Stimulated activated effector memory CD8-positive, alpha-beta T cell treated with anti-CD3 and anti-CD28 coated beads, Interleukin-12 subunit alpha, Interleukin-12 subunit beta, amount 100 ng/mL, for 72 hours (primary cell): ENCODE data around the gene TCERG1L.

ENCODE experiments used
- ATAC-seq: fragments of 150-1000 bp; cut with Tn5 transposase; 2 replicates; pipeline ENCODE4 v1.10.0; 2021
- DNase-seq, 2 donors: peaks; one replicate each; pipeline ENCODE4 v3.0.0; 2021 to 2022; ENCODE audit warnings: low spot score in 2 of 2
- H3K27ac Mint-ChIP-seq: one replicate; pipeline ENCODE4 v1.8.0; 2022; ENCODE audit warnings: mild to moderate bottlenecking, mixed read lengths
- H3K36me3 Mint-ChIP-seq: one replicate; pipeline ENCODE4 v1.8.0; 2022; ENCODE audit warnings: mild to moderate bottlenecking, mixed read lengths
- H3K4me1 Mint-ChIP-seq: one replicate; pipeline ENCODE4 v1.8.0; 2022; ENCODE audit warnings: mixed read lengths
- H3K4me3 Mint-ChIP-seq: one replicate; pipeline ENCODE4 v1.8.0; 2022; ENCODE audit warnings: mild to moderate bottlenecking, mixed read lengths
- H3K9me3 Mint-ChIP-seq: one replicate; pipeline ENCODE4 v1.8.0; 2022; ENCODE audit warnings: mixed read lengths

TCERG1L gene

GRCh38 chr10:131175891-131176290 lies 135.6 kb downstream of the TCERG1L start:
- Mint-ChIP-seq H3K9me3 (peaks cover 4% of the 10 kb centered on the region), H3K36me3 (no peaks in the 10 kb centered on the region), H3K4me3 (no peak overlapping the region), H3K4me1 (no peaks in the 10 kb centered on the region), H3K27ac (no peak overlapping the region)
- no peak for DNase-seq
- ATAC-seq, result no peak

- Mint-ChIP-seq H3K36me3 (no peaks in the 10 kb centered on the region), H3K4me3 (no peak overlapping the region), H3K27ac (no peak overlapping the region), H3K9me3 (peaks cover 4% of the 10 kb centered on the region), H3K4me1 (no peaks in the 10 kb centered on the region)
- no peak for ATAC-seq
- no peak for DNase-seq
Measured at GRCh38 chr10:131174651-131175540, 136.6 kb downstream of the TCERG1L start.

- Mint-ChIP-seq H3K9me3 (peaks cover 4% of the 10 kb centered on the region), H3K36me3 (no peaks in the 10 kb centered on the region), H3K27ac (no peak overlapping the region), H3K4me1 (no peaks in the 10 kb centered on the region), H3K4me3 (no peak overlapping the region)
- DNase-seq, result no peak
- no peak for ATAC-seq
Measured at GRCh38 chr10:131174211-131174565, 137.3 kb downstream of the TCERG1L start.

- Mint-ChIP-seq H3K4me3 (no peak overlapping the region), H3K27ac (no peak overlapping the region), H3K36me3 (no peaks in the 10 kb centered on the region), H3K4me1 (no peaks in the 10 kb centered on the region), H3K9me3 (peaks cover 4% of the 10 kb centered on the region)
- ATAC-seq, result no peak
- DNase-seq, result no peak
Measured at GRCh38 chr10:131173484-131174210, 137.9 kb downstream of the TCERG1L start.

GRCh38 chr10:131172433-131172832 lies 139.1 kb downstream of the TCERG1L start:
- H3K36me3 Mint-ChIP-seq, result no peaks in the 10 kb centered on the region

GRCh38 chr10:131169146-131169545 lies 142.4 kb downstream of the TCERG1L start:
- no peaks in the 10 kb centered on the region for H3K36me3 Mint-ChIP-seq
- no peak for ATAC-seq
- no peak overlapping the region for H3K4me3 Mint-ChIP-seq
- H3K4me1 Mint-ChIP-seq, result no peaks in the 10 kb centered on the region
- no peaks in the 10 kb centered on the region for H3K9me3 Mint-ChIP-seq
- no peak for DNase-seq
- no peak overlapping the region for H3K27ac Mint-ChIP-seq

More at GRCh38 chr10:131172433-131172832, 139.1 kb downstream of the TCERG1L start:
- ATAC-seq (no peak), DNase-seq (no peak)
- Mint-ChIP-seq H3K4me3 (no peak overlapping the region), H3K27ac (no peak overlapping the region), H3K4me1 (no peaks in the 10 kb centered on the region), H3K9me3 (peaks cover 4% of the 10 kb centered on the region)

- Mint-ChIP-seq H3K4me1 (no peaks in the 10 kb centered on the region), H3K4me3 (no peak overlapping the region), H3K36me3 (no peaks in the 10 kb centered on the region), H3K27ac (no peak overlapping the region), H3K9me3 (no peaks in the 10 kb centered on the region)
- DNase-seq (no peak), ATAC-seq (peak; percentile 29)
Measured at GRCh38 chr10:131168238-131168875, 143.2 kb downstream of the TCERG1L start.

- no peak overlapping the region for H3K27ac Mint-ChIP-seq
- ATAC-seq (peak; percentile 29), DNase-seq (no peak)
- H3K36me3 Mint-ChIP-seq, result no peaks in the 10 kb centered on the region
- H3K4me3 Mint-ChIP-seq, result no peak overlapping the region
- H3K4me1 Mint-ChIP-seq, result no peaks in the 10 kb centered on the region
- H3K9me3 Mint-ChIP-seq, result no peaks in the 10 kb centered on the region
Measured at GRCh38 chr10:131167036-131167860, 144.3 kb downstream of the TCERG1L start.

GRCh38 chr10:131166486-131166885 lies 145.0 kb downstream of the TCERG1L start:
- Mint-ChIP-seq H3K4me1 (no peaks in the 10 kb centered on the region), H3K27ac (no peak overlapping the region), H3K36me3 (no peaks in the 10 kb centered on the region), H3K9me3 (no peaks in the 10 kb centered on the region), H3K4me3 (no peak overlapping the region)
- DNase-seq (no peak), ATAC-seq (no peak)

GRCh38 chr10:131165092-131165491 lies 146.4 kb downstream of the TCERG1L start:
- H3K4me1 Mint-ChIP-seq, result no peaks in the 10 kb centered on the region
- no peak overlapping the region for H3K4me3 Mint-ChIP-seq
- DNase-seq (no peak), ATAC-seq (no peak)
- no peak overlapping the region for H3K27ac Mint-ChIP-seq
- H3K9me3 Mint-ChIP-seq, result no peaks in the 10 kb centered on the region
- H3K36me3 Mint-ChIP-seq, result no peaks in the 10 kb centered on the region

GRCh38 chr10:131162866-131163843 lies 148.4 kb downstream of the TCERG1L start:
- H3K4me3 Mint-ChIP-seq, result no peak overlapping the region
- no peaks in the 10 kb centered on the region for H3K4me1 Mint-ChIP-seq
- no peak overlapping the region for H3K27ac Mint-ChIP-seq
- H3K9me3 Mint-ChIP-seq, result peaks cover 2% of the 10 kb centered on the region
- no peaks in the 10 kb centered on the region for H3K36me3 Mint-ChIP-seq
- ATAC-seq (no peak), DNase-seq (no peak)

GRCh38 chr10:131162211-131162610 lies 149.3 kb downstream of the TCERG1L start:
- H3K27ac Mint-ChIP-seq, result no peak overlapping the region
- H3K36me3 Mint-ChIP-seq, result no peaks in the 10 kb centered on the region
- H3K4me1 Mint-ChIP-seq, result no peaks in the 10 kb centered on the region
- H3K4me3 Mint-ChIP-seq, result no peak overlapping the region
- H3K9me3 Mint-ChIP-seq, result peaks cover 2% of the 10 kb centered on the region
- DNase-seq (no peak), ATAC-seq (no peak)

- no peak for DNase-seq
- ATAC-seq, result no peak
- no peak overlapping the region for H3K27ac Mint-ChIP-seq
- peaks cover 2% of the 10 kb centered on the region for H3K9me3 Mint-ChIP-seq
- H3K36me3 Mint-ChIP-seq, result no peaks in the 10 kb centered on the region
- no peaks in the 10 kb centered on the region for H3K4me1 Mint-ChIP-seq
- H3K4me3 Mint-ChIP-seq, result no peak overlapping the region
Measured at GRCh38 chr10:131161087-131161486, 150.4 kb downstream of the TCERG1L start.
